HL-60/S4 treated with retinoic acid at 250 ng/mL for 4 days and 3 days (cell line): ENCODE results near the gene PRICKLE4.
"Not testable (repeated sequence)": the region's sequence is repeated elsewhere in the genome, so short reads cannot be mapped to it uniquely, and the experiment has no call there.

Source experiments
- in situ Hi-C: fragments of 300-500 bp; cut with MboI; formaldehyde crosslinking; loops from 2 replicates; pipeline ENCODE4 v1.7.0; 2022; ENCODE audit warnings: low sequenced_read_pairs

The PRICKLE4 gene

GRCh38 chr6:41744236-41744787 is 36.3 kb upstream of the PRICKLE4 start:
- in situ Hi-C loops = no loop called here

DNA sequence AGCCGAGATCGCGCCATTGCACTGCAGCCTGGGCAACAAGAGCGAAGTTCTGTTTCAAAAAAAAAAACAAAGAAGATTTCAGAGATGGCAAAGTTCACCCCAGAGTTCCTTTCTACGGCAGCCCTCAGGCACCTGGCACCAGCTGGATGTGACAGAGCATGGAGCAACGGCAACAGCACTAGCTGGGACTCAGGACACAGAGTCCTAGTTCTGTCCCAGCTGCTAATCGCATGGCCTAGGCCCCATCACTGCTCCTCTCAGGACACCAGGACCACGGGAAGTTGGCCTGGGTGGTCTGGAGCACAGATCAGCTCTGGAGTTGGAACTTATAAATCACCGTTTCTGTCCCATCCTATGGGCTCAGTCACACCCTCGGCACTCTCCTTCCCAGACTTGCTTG is 34.5 kb upstream of the PRICKLE4 start:
- in situ Hi-C loops = no loop called here

- in situ Hi-C loops = no loop called here
These were observed 33.1 kb upstream of the PRICKLE4 start, which contains the start of gene PGC for GRCh38 chr6:41747256-41748101. Gene PGC, minus strand, starts transcription at chr6:41747397. Its CDS starts 63 bp downstream, at chr6:41747334.

GRCh38 chr6:41748102-41748477 is 32.5 kb upstream of the PRICKLE4 start:
- in situ Hi-C loops = no loop called here

GRCh38 chr6:41748542-41748941 is 32.0 kb upstream of the PRICKLE4 start:
- in situ Hi-C loops = no loop called here

GRCh38 chr6:41750374-41750773 is 30.2 kb upstream of the PRICKLE4 start:
- in situ Hi-C loops = no loop called here

DNA sequence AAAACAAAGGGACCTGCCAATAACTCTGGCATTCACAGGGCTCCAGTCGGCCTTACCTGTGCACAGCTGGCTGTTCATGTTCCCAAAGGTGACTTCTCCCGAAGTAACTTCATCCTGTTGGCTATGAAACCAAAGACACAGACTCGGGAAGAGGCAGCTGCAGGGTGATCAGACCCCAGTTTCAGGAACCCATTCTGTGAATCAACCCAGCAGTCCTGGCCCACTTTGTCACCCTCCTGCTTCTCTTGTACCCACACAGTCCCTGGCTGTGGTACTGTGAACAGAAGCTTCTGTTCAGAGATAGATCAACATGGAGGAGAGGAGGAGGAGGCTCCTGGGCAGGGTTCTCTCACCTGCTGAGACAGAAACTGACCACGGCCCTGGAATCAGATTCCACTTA is 24.7 kb upstream of the PRICKLE4 start:
- in situ Hi-C loops = no loop called here

GRCh38 chr6:41756354-41756753 is 24.2 kb upstream of the PRICKLE4 start:
- in situ Hi-C loops = no loop called here

GRCh38 chr6:41757271-41757670 is 23.3 kb upstream of the PRICKLE4 start:
- in situ Hi-C loops = no loop called here

DNA sequence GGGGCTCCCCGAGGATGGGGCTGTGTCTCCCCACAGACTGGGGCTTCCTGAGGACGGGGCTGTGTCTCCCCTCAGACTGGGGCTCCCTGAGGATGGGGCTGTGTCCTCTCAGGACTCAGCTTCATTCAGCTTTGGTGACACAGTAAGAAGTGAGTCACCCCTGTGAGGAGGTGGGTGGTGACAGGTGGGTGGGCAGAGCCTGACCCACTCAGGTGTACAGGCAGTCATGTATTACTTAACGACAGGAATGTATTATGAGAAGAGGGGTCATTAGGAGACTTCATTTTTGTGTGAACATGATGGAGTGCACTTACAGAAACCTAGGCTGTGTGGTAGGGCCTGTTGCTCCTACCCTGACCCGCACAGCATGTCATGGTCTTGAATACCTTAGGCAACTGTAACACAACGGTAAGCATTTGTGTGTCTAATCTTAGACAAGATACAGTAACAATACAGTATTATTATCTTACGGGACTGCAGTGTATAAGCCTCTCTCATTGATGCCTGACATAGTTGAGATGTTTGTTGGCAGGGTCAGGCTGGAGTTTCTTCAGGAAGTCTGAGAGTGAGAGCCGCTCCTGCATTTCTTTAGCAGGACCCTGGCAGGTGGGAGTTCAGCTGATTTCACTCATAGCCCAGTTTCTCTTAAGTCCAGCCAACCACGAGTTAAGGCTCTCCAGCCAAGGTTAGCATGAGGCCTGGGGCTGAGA is 22.5 kb upstream of the PRICKLE4 start:
- in situ Hi-C loops = no loop called here

DNA sequence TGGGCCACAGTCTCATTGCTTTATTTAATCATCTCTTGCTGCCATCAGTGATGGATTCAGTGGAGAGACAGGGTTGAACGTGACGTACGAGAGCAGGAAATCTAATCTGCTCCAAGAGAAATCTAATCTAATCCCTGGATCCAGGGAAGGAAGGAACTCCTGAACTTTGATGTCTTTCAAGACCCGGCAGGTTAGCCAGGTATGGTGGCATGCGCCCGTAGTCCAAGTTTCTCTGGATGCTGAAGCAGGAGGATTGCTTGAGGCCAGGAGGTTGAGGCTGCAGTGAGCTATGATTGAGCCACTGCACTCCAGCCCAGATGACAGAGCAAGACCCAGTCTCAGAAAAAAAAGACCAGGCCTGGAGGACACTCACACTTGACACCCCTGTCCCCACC is 21.9 kb upstream of the PRICKLE4 start:
- in situ Hi-C loops = no loop called here

DNA sequence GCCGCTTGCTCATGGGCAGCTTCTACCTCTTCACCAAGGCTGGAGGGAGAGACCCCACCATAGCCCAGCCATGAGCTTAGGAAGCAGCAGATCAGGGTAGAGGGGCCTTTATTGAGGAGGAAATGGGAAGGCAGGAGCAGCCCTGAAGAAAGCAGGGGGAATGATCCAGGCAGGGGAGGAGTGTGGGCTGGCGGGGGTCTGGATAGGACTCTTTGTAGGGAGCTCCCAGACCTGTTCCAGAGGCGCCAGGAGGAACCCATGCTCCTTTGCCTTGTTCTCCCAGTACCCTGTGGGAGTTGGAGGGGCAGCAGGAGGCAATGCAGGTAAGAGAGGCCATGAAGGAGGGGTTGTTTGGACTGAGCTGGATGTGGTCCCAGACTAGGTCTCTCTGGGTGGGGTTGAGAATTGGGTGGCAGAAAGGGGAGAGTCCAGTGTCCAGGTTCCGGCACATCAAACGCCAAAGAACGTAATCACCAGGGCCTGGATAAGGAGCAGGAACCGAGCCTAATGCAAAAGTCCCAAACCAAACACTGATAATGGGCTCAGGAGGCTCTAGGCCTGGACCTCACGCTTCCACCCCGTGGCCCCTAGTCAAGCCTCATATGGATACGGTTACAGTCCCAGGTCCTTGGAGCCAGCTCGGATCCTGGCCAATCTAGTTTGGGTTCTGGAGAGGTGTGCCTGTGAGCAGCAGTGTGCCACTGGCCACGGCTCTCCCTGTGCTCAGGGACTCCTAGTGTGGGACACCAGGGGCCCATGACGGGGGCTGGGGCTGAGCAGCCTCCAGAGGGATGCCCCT is 21.3 kb upstream of the PRICKLE4 start:
- in situ Hi-C loops = no loop called here

GRCh38 chr6:41759905-41760579 is 20.5 kb upstream of the PRICKLE4 start:
- in situ Hi-C loops = no loop called here

DNA sequence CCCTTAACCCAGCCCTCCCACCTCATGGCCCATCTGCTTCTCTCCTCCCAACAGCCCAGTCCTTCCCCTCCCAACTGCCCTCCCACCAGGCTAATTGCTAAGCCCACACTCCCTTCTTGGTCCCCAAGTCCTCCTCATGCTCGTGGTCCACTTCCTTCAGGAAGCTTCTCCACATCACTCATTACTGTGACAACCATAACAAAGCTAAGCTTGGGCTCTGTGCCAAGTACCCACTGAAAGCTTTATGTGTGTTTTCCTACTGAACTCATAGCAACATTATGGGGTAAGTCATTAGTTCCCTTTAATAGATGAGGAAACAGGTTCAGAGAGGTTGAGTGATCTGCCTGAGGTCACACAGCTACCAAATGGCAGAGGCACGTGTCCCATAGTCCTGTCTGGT is 17.1 kb upstream of the PRICKLE4 start:
- in situ Hi-C loops = no loop called here

DNA sequence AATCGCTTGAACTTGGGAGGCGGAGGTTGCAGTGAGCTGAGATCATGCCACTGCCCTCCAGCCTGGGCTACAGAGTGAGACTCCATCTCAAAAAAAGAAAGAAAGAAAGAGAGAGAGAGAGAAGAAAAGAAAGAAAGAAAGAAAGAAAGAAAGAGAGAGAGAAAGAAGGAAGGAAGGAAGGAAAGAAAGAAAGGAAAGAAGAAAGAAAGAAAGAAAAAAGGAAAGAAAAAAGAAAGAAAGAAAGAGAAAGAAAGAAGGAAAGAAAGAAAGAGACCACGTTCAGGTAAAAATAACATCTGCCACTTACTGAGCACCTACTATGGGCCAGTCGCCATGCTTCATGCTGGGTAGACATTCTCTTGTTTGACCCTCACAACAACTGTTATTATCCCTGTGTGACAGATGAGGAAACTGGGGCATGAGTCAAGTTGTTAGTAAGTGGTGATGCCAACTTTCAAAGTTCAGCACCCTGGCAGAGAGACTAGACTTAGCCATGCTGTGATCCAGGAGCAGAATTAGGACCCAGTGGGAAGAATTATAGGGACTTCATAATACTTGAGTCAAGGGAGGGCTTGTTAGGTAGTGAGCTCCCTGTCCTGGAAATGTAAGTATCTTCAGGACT is 14.4 kb upstream of the PRICKLE4 start:
- in situ Hi-C loops = not testable (repeated sequence)

DNA sequence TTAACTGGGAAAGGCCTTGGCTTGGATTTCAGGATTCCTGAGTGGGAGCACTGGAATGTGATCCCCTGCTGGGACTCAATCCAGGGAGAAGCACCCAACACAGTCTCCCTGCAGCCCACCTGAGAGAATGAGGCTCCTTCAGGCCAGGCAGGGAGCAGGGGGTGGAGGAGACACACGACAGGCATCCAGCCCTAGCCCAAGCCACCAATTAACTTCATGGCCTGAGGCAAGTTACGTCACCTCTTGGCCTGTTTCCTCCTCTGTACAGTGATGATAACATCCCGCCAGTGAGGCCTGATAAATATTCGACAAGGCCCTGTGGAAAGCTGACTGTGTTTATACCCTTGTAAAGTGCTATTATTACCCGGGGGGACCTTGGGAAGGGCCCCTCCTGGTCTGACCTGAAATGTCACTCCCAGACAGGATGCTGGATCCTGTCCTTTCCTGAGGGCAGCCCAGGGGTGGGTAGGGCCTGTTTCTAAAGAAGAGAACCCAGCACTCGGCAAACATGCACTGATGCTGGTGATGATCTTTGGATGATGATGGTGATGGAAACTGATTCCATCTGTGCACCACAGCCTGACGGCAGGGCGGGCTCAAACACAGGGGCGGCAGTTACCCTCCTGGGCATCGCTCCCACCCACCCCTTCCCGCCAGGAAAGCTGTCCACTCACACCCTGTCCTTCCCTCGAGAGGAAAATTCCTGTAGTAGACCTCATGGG is 13.3 kb upstream of the PRICKLE4 start:
- in situ Hi-C loops = no loop called here

GRCh38 chr6:41768545-41769308 is 11.9 kb upstream of the PRICKLE4 start:
- in situ Hi-C loops = no loop called here

DNA sequence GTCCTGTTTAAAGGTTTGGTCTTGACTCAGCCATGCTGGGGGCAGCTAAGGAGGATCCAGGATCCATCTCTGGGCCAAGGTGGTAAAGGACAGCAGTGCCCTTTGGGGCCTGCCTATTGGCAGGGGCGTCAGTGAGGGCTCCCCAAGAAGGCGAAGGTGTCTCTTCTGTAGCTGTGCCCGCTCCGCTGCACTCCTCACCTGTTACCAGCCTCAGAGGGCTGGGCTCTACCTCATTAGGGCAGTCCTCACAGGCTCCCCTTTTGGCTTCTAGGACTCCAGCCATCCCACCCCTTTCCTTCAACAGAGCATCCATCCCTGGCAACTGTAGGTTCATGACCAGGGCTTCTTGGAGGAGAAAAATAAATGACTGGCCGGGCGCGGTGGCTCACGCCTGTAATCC is 11.2 kb upstream of the PRICKLE4 start:
- in situ Hi-C loops = no loop called here
